Measurements from ENCODE around the gene HLTF. TPM values are rescaled to one million over a fixed set of nuclear protein-coding genes. Genes with fewer than 3 reads are reported as not detected.

Gene HLTF
- total RNA-seq, 4 donors from 2014 or later = 18.3 to 28.2 (median 23.0) TPM

GRCh38 chr3:149128821-149129220, 42.5 kb upstream of the HLTF start:
- TF ChIP-seq EP300 (IDR thresholded peaks at IDR 0.05) (no peak), POLR2AphosphoS5 (IDR thresholded peaks at IDR 0.05) (no peak), CTCF (IDR thresholded peaks at IDR 0.05) (no peak), POLR2A (IDR thresholded peaks at IDR 0.05) (no peak)
- 0 to 2% methylated on average over 4 of the region's 4 CpGs for WGBS, 2 donors (ENCODE audit: low coverage in 1 of 2)
- no peak for ATAC-seq
- Histone ChIP-seq H3K27ac (peak overlapping the region; percentile 60 to 92 (median 86)), H3K27me3 (no peaks in the 10 kb centered on the region), H3K4me3 (peak overlapping the region; percentile 93 to 95), H3K4me1 (peaks cover 0 to 40% (median 5%) of the 10 kb centered on the region in 3 donors), H3K36me3 (no peaks in the 10 kb centered on the region), H3K9me3 (no peaks in the 10 kb centered on the region)

DNA sequence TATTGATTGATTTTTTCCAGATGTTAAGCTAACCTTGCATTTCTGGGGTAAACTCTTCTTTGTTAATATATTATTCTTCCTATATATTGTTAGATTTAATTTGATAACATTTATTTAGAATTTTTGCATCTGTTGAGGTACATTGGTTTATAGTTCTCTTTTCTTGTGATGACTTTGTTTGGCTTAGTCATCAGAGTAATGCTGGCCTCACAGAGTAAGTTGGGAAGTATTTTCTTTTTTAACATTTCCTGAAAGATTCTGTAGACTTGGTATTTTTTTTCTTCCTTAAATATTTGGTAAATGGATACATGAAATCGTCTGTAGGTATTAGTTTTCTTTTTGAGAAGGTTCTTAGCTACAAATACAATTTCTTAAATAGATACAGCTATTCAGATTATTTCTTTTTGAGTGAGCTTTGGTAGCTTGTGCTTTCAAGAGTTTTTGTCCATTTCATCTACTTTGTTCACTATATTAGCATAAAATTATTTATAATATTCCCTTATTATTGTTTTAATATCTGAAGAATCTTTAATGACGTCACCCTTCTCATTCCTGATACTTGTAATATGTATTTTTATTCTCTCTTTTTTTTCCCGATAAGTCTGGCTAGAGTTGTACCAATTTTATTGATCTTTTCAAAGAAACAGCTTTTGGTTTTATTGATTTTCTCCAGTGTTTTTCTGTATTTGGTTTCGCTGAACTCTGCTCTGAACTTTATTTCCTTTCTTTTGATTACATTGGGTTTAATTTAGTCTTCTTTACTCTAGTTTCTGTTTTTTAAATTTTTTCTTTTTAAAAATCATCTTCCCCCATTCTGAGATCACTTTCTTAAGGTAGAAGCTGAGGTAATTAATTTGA, 36.6 kb upstream of the HLTF start:
- Histone ChIP-seq H3K4me1 (peaks cover 0 to under 1% (median 0%) of the 10 kb centered on the region in 3 donors), H3K27ac (no peak overlapping the region), H3K27me3 (no peaks in the 10 kb centered on the region), H3K9me3 (no peaks in the 10 kb centered on the region), H3K36me3 (no peaks in the 10 kb centered on the region), H3K4me3 (no peak overlapping the region)
- 77 to 91% methylated on average over 4 of the region's 4 CpGs for WGBS, 2 donors (ENCODE audit: low coverage in 1 of 2)
- no peak for TF ChIP-seq EP300 (IDR thresholded peaks at IDR 0.05)
- TF ChIP-seq POLR2A (IDR thresholded peaks at IDR 0.05) = no peak
- no peak for TF ChIP-seq CTCF (IDR thresholded peaks at IDR 0.05)
- ATAC-seq = no peak

- TF ChIP-seq CTCF (IDR thresholded peaks at IDR 0.05) = peak; percentile 41 to 70 (median 64)
- TF ChIP-seq POLR2A (IDR thresholded peaks at IDR 0.05) = no peak
- no peak for TF ChIP-seq EP300 (IDR thresholded peaks at IDR 0.05)
- peak; percentile 79 for ATAC-seq
- Histone ChIP-seq H3K36me3 (no peaks in the 10 kb centered on the region), H3K9me3 (no peaks in the 10 kb centered on the region), H3K27me3 (no peaks in the 10 kb centered on the region), H3K4me1 (peaks cover 0 to 3% (median 0%) of the 10 kb centered on the region in 3 donors), H3K4me3 (no peak overlapping the region), H3K27ac (no peak overlapping the region)
- 18 to 25% methylated on average over 7 of the region's 7 CpGs for WGBS, 2 donors (ENCODE audit: low coverage in 1 of 2)
These were observed 34.0 kb upstream of the HLTF start for GRCh38 chr3:149120051-149120972.

- ATAC-seq = no peak
These were observed 33.1 kb upstream of the HLTF start for GRCh38 chr3:149119466-149119865.

More at GRCh38 chr3:149119466-149119865, 33.1 kb upstream of the HLTF start:
- no peaks in the 10 kb centered on the region for H3K27me3 ChIP-seq
- TF ChIP-seq EP300 (IDR thresholded peaks at IDR 0.05) (no peak), POLR2A (IDR thresholded peaks at IDR 0.05) (no peak), POLR2AphosphoS5 (IDR thresholded peaks at IDR 0.05) (no peak), CTCF (IDR thresholded peaks at IDR 0.05) (no peak)
- WGBS, 2 donors (ENCODE audit: low coverage in 1 of 2) = 78 to 83% methylated on average over 1 of the region's 1 CpG
- no peaks in the 10 kb centered on the region for H3K36me3 ChIP-seq
- H3K4me1 ChIP-seq = peaks cover 0 to 10% (median 0%) of the 10 kb centered on the region in 3 donors
- no peak overlapping the region for H3K27ac ChIP-seq
- no peak overlapping the region for H3K4me3 ChIP-seq
- H3K9me3 ChIP-seq = no peaks in the 10 kb centered on the region
